Astrocyte (in vitro differentiated cells and primary cell): ENCODE data around the gene STX16. TPM values are rescaled to one million over a fixed set of nuclear protein-coding genes. Genes with fewer than 3 reads are reported as not detected.

ENCODE experiments used
- DNase-seq: peaks from one replicate; pipeline ENCODE4 v3.0.0-alpha.2; 2010; ENCODE audit warnings: low read depth
- FAIRE-seq: peaks from 2 replicates; lab custom pipeline; 2011; peaks lifted over from hg19 to GRCh38; lab: Jason Lieb, UNC
- H2AFZ ChIP-seq: 2 replicates; pipeline ENCODE4 v1.6.0; 2012; ENCODE audit warnings: low read depth, low read length, inconsistent platforms
- H3K27ac ChIP-seq: 2 replicates; pipeline ENCODE4 v1.5.1; 2011; ENCODE audit warnings: low read depth, low read length, inconsistent platforms
- H3K27me3 ChIP-seq: 2 replicates; pipeline ENCODE4 v1.6.0; 2011; ENCODE audit warnings: low read length, inconsistent platforms; ENCODE audit not compliant: insufficient read depth
- H3K36me3 ChIP-seq: 2 replicates; pipeline ENCODE4 v1.5.1; 2011; ENCODE audit warnings: low read length, inconsistent platforms; ENCODE audit not compliant: insufficient read depth
- H3K4me1 ChIP-seq: 2 replicates; pipeline ENCODE4 v1.5.1; 2011; ENCODE audit warnings: low read length, inconsistent platforms; ENCODE audit not compliant: insufficient read depth
- H3K4me2 ChIP-seq: 2 replicates; pipeline ENCODE4 v1.6.0; 2012; ENCODE audit warnings: low read length, inconsistent platforms
- H3K4me3 ChIP-seq: 2 replicates; pipeline ENCODE4 v1.5.1; 2011; ENCODE audit warnings: low read depth, mild to moderate bottlenecking, low read length, inconsistent platforms; ENCODE audit not compliant: insufficient read depth
- H3K79me2 ChIP-seq: 2 replicates; pipeline ENCODE4 v1.6.0; 2012; ENCODE audit warnings: mild to moderate bottlenecking, low read length, inconsistent platforms; ENCODE audit not compliant: insufficient read depth
- H3K9ac ChIP-seq: 2 replicates; pipeline ENCODE4 v1.6.0; 2012; ENCODE audit warnings: mild to moderate bottlenecking, low read length, inconsistent platforms
- H3K9me3 ChIP-seq: 2 replicates; pipeline ENCODE4 v1.5.1; 2012; ENCODE audit warnings: low read depth, mild to moderate bottlenecking, low read length, inconsistent platforms; ENCODE audit not compliant: insufficient read depth
- H4K20me1 ChIP-seq: 2 replicates; pipeline ENCODE4 v1.6.0; 2012; ENCODE audit warnings: low read length, inconsistent platforms; ENCODE audit not compliant: insufficient read depth
- H3K27ac Mint-ChIP-seq: one replicate; pipeline ENCODE4 v1.8.0; 2021; ENCODE audit warnings: mild to moderate bottlenecking, mixed read lengths; ENCODE audit not compliant: unreplicated experiment
- H3K27me3 Mint-ChIP-seq: one replicate; pipeline ENCODE4 v1.8.0; 2021; ENCODE audit warnings: low read depth, mixed read lengths; ENCODE audit not compliant: unreplicated experiment
- H3K36me3 Mint-ChIP-seq: one replicate; pipeline ENCODE4 v1.8.0; 2021; ENCODE audit warnings: low read depth, mixed read lengths; ENCODE audit not compliant: unreplicated experiment
- H3K4me1 Mint-ChIP-seq: one replicate; pipeline ENCODE4 v1.8.0; 2021; ENCODE audit warnings: low read depth, mixed read lengths; ENCODE audit not compliant: unreplicated experiment
- H3K4me3 Mint-ChIP-seq: one replicate; pipeline ENCODE4 v1.8.0; 2021; ENCODE audit warnings: mild to moderate bottlenecking, moderate library complexity, mixed read lengths; ENCODE audit not compliant: unreplicated experiment
- H3K9me3 Mint-ChIP-seq: one replicate; pipeline ENCODE4 v1.8.0; 2021; ENCODE audit warnings: mild to moderate bottlenecking, mixed read lengths; ENCODE audit not compliant: unreplicated experiment
- CTCF ChIP-seq: IDR thresholded peaks from 2 replicates; pipeline ENCODE4 v1.5.1; 2011; ENCODE audit warnings: low read depth, mild to moderate bottlenecking, inconsistent platforms, low read length, moderate library complexity; ENCODE audit not compliant: insufficient read depth
- EZH2 ChIP-seq: IDR thresholded peaks from 2 replicates; pipeline ENCODE4 v1.6.1; 2012; ENCODE audit warnings: mild to moderate bottlenecking, low read length, inconsistent platforms; ENCODE audit not compliant: insufficient read depth
- total RNA-seq: library from RNA; stranded (reverse); gene quantifications from 2 replicates; pipeline ENCODE4 v1.2.1, GENCODE V29; 2021

Gene STX16
- total RNA-seq, 1 donor from 2014 or later, result 59.3 TPM

DNA sequence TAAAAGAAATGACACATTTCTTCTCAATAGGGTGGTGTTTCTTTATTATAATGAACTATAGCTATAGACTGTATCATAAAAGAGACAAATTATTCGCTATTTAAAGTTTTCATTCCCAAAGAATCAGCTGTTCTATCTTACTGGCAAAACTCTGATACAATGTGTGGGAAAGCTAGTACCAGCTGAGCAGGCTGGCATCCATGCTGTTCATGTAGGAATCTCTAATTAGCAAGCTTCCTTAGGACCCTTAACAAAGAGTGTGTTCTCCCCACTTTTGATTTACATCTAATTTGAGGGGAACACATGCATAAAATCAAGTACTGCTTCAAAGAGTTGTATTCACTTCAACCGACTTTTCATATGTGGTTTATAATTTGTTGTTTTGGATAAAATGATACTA lies 13.2 kb downstream of the STX16 start:
- Histone ChIP-seq H3K27ac (no peak overlapping the region), H3K4me2 (no peak overlapping the region), H3K9me3 (no peaks in the 10 kb centered on the region), H3K4me1 (peaks cover 3% of the 10 kb centered on the region), H2AFZ (no peak overlapping the region), H3K4me3 (no peak overlapping the region), H3K9ac (no peak overlapping the region), H3K79me2 (peaks cover 78% of the 10 kb centered on the region), H3K36me3 (peaks cover 11% of the 10 kb centered on the region), H4K20me1 (peaks cover 33% of the 10 kb centered on the region), H3K27me3 (no peaks in the 10 kb centered on the region)
- Mint-ChIP-seq H3K27me3 (no peaks in the 10 kb centered on the region), H3K27ac (no peak overlapping the region), H3K4me1 (peaks cover 11% of the 10 kb centered on the region), H3K9me3 (no peaks in the 10 kb centered on the region), H3K4me3 (no peak overlapping the region), H3K36me3 (peaks cover 16% of the 10 kb centered on the region)
- no peak for DNase-seq
- no peak for FAIRE-seq
- TF ChIP-seq EZH2, result no peak
- TF ChIP-seq CTCF, result no peak

DNA sequence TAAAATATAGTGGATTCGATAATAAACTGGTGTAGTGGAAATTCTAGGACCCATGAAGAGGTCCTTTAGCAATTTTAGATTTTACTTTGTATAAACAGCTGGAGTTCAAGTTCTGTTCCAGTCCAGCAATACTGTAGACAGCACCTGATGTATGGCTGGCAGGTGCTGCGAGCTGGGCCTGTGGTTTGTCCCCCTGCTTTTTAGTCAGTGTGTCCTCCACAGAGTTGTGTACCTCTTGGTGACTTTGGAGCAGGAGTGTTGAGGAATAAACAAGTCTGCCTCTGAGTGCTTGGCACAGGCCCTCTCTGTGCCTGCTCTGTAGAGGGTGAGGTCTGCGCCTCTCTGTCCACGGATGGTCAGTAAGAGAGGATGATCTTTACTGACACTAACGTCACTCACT lies 13.8 kb downstream of the STX16 start:
- Histone ChIP-seq H3K4me3 (no peak overlapping the region), H4K20me1 (peaks cover 31% of the 10 kb centered on the region), H3K27ac (no peak overlapping the region), H3K4me1 (peaks cover under 1% of the 10 kb centered on the region), H3K79me2 (peaks cover 74% of the 10 kb centered on the region), H2AFZ (no peak overlapping the region), H3K9ac (no peak overlapping the region), H3K4me2 (no peak overlapping the region), H3K36me3 (peaks cover 15% of the 10 kb centered on the region), H3K9me3 (no peaks in the 10 kb centered on the region), H3K27me3 (no peaks in the 10 kb centered on the region)
- no peaks in the 10 kb centered on the region for H3K9me3 Mint-ChIP-seq
- DNase-seq (no peak), FAIRE-seq (no peak)
- no peak overlapping the region for H3K4me3 Mint-ChIP-seq
- H3K4me1 Mint-ChIP-seq, result peaks cover 12% of the 10 kb centered on the region
- peaks cover 15% of the 10 kb centered on the region for H3K36me3 Mint-ChIP-seq
- no peak overlapping the region for H3K27ac Mint-ChIP-seq
- H3K27me3 Mint-ChIP-seq, result no peaks in the 10 kb centered on the region
- TF ChIP-seq CTCF, result no peak
- no peak for TF ChIP-seq EZH2

- Histone ChIP-seq H3K4me2 (no peak overlapping the region), H3K4me1 (no peaks in the 10 kb centered on the region), H3K36me3 (peaks cover 17% of the 10 kb centered on the region), H3K9ac (no peak overlapping the region), H2AFZ (no peak overlapping the region), H3K4me3 (no peak overlapping the region), H3K79me2 (peaks cover 66% of the 10 kb centered on the region), H3K9me3 (no peaks in the 10 kb centered on the region), H3K27ac (no peak overlapping the region), H3K27me3 (no peaks in the 10 kb centered on the region), H4K20me1 (peaks cover 27% of the 10 kb centered on the region)
- H3K27me3 Mint-ChIP-seq, result no peaks in the 10 kb centered on the region
- H3K9me3 Mint-ChIP-seq, result no peaks in the 10 kb centered on the region
- no peak for FAIRE-seq
- DNase-seq, result peak; percentile 51
- H3K4me3 Mint-ChIP-seq, result no peak overlapping the region
- no peak for TF ChIP-seq CTCF
- TF ChIP-seq EZH2, result no peak
- no peak overlapping the region for H3K27ac Mint-ChIP-seq
- peaks cover 8% of the 10 kb centered on the region for H3K4me1 Mint-ChIP-seq
- H3K36me3 Mint-ChIP-seq, result peaks cover 17% of the 10 kb centered on the region
These were observed 14.5 kb downstream of the STX16 start for GRCh38 chr20:58665606-58666005.
